AG09309 (cell line): ENCODE results near the gene CENPVL1.

ENCODE experiments used
- DNase-seq: peaks from one replicate; pipeline ENCODE4 v3.0.0-alpha.2; 2010; ENCODE audit warnings: low read depth
- H3K4me3 ChIP-seq: 2 replicates; pipeline ENCODE4 v1.5.1; 2011; ENCODE audit warnings: mild to moderate bottlenecking, low read depth, low read length, moderate library complexity; ENCODE audit not compliant: control insufficient read depth
- TF ChIP-seq, protein P1 (sequence below): IDR thresholded peaks from 2 replicates; pipeline ENCODE4 v1.5.1; 2011; ENCODE audit warnings: mild to moderate bottlenecking, low read depth, low read length, inconsistent platforms; ENCODE audit not compliant: insufficient read depth, control insufficient read depth; ENCODE audit errors: missing control alignments

Gene CENPVL1

DNA sequence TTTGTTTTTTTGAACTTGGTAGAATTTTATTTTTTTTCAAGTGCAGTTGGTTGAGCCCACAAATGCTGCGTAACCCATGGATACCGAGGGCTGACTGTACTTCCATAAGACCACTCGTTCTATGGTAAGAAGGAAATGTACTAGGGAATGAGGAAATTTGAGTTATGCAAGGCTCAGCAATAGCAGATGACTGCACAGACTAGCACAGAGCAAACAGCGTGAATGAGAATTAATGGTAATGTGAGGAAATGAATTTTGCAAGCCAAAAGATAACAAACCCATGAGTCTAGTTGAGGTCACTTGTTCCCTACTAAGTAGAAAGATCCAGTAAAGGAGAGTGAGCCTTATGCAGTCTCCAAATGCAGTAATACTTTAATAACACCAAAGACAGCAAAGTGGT lies 50.3 kb downstream of the CENPVL1 start:
- no peak for DNase-seq
- no peak overlapping the region for H3K4me3 ChIP-seq
- TF ChIP-seq, protein P1, sequence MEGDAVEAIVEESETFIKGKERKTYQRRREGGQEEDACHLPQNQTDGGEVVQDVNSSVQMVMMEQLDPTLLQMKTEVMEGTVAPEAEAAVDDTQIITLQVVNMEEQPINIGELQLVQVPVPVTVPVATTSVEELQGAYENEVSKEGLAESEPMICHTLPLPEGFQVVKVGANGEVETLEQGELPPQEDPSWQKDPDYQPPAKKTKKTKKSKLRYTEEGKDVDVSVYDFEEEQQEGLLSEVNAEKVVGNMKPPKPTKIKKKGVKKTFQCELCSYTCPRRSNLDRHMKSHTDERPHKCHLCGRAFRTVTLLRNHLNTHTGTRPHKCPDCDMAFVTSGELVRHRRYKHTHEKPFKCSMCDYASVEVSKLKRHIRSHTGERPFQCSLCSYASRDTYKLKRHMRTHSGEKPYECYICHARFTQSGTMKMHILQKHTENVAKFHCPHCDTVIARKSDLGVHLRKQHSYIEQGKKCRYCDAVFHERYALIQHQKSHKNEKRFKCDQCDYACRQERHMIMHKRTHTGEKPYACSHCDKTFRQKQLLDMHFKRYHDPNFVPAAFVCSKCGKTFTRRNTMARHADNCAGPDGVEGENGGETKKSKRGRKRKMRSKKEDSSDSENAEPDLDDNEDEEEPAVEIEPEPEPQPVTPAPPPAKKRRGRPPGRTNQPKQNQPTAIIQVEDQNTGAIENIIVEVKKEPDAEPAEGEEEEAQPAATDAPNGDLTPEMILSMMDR = no peak
